HL-60/S4 treated with retinoic acid at 250 ng/mL for 4 days and 3 days (cell line): ENCODE data around the gene EGFL8.

ENCODE experiments used
- in situ Hi-C: fragments of 300-500 bp; cut with MboI; formaldehyde crosslinking; loops from 2 replicates; pipeline ENCODE4 v1.7.0; 2022; ENCODE audit warnings: low sequenced_read_pairs

The EGFL8 gene

DNA sequence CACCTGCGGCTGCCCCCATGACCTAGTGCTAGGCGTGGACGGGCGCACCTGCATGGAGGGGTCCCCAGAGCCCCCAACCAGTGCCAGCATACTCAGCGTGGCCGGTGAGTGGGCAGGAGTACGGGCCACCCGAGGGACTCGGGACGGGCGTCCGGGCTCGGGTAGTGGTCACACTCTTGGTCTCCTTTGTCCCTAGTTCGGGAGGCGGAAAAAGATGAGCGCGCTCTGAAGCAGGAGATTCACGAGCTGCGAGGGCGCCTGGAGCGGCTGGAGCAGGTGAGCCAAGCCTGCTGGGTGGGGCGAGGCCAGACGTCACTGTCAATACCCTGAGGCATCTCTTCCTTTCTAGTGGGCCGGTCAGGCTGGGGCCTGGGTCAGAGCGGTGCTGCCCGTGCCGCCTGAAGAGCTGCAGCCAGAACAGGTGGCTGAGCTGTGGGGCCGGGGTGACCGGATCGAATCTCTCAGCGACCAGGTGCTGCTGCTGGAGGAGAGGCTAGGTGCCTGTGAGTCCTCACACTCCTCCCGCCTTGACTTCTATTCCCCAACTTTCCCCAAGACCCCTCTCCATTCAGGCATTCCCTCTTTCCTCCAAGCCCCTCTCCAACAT is 2.9 kb downstream of the EGFL8 start:
- in situ Hi-C loops: no loop called here

DNA sequence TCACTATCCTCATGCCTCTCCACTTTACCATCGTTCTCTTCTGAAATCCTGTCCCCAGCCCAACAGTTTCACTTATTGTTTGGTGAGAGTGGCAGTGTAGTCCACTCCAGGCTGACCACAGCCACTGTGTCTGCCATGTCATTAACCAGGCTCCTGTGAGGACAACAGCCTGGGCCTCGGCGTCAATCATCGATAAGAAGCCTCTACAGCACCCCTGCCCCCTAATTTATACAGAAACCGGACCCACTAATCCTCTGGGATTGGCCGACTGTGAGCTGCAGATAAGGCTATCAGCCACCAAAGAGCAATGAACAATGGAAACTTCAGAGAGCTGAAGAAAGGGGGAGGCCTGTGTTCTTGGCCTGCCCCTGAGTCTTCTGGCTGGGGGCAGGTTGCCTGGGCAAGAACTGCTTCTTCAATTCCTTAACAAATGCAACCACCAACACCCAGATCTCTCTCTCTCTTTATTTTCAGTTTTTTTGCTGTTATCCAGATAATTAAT is 3.4 kb downstream of the EGFL8 start:
- in situ Hi-C loops: no loop called here

DNA sequence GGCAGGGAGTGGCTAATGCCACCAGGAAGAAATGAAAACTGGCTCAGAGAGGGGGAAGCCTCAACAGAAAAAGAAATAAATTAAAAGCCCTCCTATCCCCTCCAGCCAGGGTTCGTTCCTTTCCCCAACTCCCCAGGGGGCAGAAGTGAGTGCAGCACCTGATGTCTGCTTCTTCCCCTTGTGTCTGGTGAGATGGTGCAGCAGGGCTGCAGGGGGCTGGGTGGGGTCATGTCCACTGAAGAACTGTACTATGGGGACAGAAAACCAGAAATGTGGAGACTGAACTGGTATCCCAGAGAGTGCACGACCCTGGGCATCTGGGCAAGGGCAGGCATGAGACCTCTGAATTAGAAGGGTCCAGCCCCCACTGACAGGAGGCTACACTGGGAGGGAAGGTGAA is 4.0 kb downstream of the EGFL8 start:
- in situ Hi-C loops: no loop called here

DNA sequence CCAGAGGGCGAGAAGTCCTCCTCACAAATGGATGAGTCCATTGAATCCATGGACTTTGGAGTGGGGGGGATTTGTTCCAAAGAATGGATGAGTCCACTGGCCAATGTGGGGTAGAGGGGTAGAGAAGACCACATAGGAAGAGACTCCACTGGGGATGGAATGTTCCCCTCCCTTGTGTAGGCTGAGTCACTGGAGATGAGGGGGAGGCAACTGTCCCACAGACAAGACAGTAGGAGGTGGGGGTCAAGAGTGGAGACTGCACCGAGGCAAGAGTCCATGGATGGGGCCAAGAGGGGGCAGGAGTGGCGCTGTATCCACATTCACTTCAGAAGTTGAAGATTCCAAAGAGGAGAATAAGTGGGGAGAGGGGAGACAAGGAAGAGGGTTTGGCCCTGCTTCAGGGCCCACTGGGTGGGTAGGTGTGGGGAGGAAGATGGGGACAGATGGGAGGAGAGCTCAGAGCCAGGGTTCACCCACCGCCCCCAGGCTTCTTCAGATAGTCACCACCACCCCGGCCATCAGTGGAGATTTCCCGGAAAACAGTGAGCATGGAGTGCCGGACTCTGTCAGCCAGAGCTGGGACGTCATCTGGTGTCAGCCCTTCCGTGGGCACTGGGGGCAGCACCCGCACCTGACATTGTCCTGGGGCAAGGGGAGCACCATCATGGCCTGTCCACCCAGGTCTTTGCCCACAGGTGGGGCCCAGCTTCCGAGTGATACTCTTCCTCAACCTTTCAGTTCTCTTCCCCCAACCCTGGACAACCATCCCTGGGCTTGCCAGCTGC is 4.6 kb downstream of the EGFL8 start:
- in situ Hi-C loops: no loop called here

DNA sequence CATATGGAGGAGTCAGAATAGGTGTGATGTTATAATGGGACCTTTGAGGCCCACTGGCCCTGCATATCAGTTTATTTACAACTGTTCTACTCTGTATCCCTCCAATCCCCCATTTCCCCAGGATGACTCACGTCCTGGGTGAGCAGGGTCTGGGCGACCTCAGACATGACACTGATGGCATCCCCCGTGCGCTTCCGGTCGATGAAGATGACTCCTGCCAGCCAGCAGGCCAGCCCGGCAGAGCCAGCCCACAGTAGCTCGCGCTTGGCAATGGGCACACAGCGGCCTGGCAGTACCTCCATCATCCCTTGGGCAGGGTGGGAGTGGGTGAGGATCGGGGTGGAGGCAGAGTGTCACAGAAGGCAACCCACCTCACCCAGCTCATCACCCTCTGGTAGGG is 5.9 kb downstream of the EGFL8 start:
- in situ Hi-C loops: no loop called here

DNA sequence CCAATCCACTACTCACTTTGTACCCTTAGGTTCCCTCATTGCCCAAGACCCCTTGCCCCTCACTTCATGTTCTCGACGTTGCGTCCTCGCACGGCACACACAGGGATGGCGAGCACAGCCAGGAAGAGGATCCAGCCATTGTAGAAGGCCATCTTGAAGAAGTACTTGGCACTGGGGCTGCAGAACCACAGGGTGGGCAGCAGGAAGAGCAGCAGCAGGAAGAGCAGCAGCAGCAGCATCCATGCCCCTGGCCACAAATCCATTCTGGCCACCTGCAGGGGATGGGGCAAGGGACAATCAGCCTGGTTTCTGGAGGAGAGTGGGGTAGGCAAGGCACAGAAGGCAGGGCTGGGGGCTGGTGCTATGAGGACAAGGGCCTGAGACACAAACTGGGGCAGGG is 6.8 kb downstream of the EGFL8 start:
- in situ Hi-C loops: no loop called here

DNA sequence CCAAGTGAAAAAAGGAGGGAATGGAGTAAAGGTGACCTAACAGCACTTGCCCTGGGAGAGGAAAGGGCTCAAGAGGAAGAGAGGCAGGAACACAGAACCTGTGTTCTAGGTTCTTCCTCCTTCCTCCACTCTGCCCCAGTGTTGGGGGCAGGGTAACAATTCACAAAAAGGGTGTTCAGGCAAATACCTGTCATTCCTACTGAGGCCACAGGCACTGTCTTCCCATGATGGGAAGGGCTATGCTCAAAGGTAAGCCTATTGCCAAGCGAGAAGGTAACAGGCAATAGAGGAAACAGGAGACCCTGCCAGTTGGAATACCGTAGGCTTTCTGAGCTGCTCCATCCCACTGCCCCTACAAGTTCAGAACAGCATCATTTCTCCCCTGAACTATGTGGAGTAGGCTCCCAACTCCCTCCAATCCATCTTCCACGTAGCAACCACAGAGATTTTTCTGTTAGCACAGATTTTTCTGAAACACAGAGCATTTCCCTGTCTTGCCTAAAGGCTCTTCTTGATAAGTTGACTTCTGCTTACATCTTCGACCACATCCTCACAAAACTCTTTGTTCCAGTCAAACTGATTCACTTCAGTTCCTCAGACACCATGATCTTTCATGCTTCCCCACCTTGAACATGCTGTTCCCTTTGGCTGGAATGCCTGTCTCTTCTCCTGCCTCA is 8.8 kb downstream of the EGFL8 start:
- in situ Hi-C loops: no loop called here

DNA sequence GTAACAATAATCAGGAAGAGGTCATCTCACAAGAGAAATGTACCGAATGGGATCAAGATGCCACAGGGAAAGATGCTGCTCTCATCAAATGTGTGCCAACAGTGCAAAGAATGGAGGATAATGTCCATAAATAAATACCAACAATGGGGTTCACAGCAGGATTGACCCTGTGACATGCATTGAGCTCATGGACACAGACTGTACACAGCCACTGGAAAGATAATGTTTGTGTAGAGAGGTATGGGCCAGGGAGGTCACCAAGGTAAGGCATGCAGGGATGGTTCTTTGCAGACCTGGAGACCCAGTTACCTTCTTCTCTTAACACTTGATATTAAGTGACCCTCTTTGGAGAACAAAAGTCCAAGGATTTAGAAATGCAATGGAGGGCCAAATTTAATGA is 10.0 kb downstream of the EGFL8 start:
- in situ Hi-C loops: no loop called here

DNA sequence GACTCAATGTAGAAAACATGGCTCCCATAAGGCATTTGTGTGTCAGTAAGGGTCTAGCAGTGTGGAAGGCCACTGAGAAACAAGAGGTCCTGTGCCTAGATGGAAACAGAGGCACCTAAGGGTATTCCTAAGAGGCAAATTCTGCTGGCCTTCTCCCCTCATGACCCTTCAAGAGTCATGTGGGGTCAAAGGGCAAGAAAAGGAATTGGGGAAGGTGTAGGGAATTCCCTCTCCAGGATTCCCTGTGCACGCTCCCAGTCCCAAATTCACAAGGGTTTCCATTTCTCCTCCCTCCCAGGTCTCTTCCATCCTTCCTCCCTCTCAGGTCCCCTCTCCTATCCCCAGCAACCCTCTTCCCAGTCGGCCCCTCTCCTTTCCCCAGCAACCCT is 10.9 kb downstream of the EGFL8 start:
- in situ Hi-C loops: no loop called here

DNA sequence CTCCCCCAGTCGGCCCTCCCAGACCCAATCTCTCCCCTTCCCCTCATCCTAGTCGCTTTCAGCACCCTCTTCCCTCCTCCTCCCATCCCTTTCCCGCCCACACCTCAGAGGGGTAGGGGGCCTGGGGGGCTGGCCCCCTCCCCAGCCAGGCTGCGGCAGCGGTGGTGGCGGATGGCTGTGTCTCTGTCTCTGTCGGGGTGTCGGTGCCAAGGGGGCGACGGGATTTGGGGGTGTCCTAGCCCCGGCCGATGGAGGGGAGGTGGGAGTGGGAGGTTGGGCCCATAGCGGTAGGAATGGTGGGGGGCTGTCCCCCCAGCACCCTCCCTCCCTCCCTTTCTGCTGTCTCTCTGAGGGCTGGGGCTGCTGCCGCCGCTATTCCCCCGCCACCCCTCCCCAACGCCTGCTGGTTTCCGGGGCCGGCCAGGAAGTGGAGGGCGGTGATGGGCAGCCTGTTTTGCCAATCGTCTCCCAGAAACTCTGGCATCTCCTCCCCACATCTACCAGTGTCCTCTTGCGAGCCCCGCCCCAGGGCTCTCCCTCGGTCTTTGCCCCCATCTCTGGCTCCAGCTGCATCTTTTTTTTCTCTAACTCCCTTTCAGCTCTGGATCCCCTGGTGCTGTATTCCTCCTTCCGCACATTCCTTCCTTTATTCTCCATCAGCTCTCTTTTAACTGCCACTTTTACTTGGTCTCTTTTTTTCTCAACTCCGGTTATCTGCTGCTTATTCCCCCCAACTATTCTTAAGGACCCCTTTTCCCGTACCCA is 11.5 kb downstream of the EGFL8 start, which contains the start of gene AGPAT1:
TSS of gene AGPAT1 (minus strand) at position 374 of the 765 bp plus-strand sequence. CDS start 4,588 bp downstream, outside the sequence.
- in situ Hi-C loops: no loop called here

DNA sequence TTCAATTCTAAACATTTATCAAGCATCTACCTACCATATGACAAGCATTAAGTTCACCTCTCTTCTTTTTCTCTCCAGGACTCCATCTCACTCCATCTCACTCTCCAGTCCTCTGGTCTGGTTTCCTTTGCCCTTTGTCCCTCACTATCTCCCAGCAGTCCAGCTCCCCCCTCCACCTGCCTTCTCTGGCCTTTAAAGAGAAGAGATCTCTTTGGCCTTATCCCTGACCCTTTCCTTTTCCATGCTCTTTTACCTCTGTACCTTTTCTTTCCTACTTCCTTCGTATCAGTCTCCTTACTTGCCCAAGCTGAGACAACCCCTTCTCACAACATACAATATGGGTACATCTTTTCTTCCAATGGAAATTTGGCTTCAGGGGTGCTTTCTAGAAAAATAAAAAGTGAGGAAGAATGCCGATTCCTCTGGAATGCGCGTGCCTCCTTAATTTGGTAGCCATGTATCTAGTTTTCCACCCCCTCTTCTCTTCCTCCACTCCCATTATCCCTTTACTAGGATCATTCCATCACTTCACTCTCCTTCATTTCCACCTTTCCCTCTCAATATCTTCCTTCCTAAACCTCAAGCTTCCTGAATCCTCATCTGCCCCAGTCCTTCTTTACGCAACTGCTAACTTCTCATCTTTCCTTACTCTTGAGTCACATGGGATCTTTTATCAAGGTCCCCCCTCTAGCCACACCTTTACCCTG is 12.2 kb downstream of the EGFL8 start:
- in situ Hi-C loops: no loop called here

DNA sequence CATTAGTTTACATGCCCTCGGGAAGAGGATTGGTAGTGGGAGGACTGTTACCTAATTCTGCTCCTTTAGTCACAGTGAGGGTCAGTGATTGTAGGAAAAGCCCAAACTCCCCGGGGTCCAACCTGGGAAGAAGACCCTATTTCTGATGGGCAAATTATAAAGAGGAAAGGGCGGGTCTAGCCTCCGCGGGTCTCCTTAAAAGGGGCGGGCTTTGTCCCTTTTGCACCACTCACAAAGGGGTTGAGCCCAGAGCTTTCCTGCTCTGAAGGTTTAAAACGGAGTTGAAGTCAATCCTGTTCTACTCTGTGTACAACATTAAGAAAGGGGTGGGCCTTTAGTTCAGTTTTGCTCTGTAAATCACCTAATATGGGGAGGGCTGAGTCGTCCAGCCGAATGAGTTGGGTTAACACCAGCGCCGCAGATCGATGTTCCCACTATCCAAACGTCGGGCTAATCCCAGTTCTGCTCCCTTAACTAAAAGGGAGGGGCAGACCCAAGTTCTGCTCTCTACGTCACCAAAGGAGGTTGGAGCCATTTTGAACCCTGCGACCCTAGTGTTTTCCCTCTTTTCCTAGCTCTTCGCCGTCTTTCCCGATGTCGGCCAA is 12.9 kb downstream of the EGFL8 start:
- in situ Hi-C loops: no loop called here

DNA sequence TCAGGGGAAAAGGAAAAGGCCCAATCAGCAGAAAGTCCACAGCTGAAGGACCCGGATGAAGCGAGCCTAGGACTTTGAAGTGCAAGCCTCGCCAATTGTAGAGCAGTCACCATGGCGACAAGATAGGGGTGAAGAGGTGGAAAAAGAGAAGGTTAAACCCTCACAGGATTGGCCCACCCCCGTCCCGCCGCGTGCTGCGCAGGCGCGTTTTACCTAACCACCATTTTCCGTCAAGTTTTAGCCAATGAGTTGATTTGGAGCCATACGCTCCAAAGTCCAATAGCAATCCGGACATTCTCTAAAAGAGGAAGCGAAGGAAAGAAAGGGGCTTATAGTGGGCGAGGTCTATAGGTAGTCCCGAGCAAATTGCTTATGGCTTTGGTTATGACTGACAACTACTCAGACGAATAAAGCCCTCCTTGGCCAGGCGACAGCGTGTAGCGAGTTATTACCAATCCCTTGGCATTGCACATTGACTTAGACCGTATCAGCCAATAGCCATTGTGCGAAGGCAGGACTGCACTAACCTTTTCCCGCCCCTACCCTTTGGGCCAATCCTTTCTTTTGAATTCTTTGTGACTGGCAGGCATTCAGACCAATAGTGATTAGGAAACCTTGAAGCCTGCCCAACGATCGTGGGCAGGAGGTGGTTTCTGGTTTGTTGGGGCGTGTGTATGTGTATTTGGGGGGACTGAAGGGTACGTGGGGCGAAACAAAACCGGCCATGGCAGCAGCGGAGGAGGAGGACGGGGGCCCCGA is 13.6 kb downstream of the EGFL8 start, which contains the start of gene RNF5:
TSS of gene RNF5 (plus strand) at position 618 of the 759 bp plus-strand sequence. CDS start at position 725, 107 bp downstream.
- in situ Hi-C loops: no loop called here

DNA sequence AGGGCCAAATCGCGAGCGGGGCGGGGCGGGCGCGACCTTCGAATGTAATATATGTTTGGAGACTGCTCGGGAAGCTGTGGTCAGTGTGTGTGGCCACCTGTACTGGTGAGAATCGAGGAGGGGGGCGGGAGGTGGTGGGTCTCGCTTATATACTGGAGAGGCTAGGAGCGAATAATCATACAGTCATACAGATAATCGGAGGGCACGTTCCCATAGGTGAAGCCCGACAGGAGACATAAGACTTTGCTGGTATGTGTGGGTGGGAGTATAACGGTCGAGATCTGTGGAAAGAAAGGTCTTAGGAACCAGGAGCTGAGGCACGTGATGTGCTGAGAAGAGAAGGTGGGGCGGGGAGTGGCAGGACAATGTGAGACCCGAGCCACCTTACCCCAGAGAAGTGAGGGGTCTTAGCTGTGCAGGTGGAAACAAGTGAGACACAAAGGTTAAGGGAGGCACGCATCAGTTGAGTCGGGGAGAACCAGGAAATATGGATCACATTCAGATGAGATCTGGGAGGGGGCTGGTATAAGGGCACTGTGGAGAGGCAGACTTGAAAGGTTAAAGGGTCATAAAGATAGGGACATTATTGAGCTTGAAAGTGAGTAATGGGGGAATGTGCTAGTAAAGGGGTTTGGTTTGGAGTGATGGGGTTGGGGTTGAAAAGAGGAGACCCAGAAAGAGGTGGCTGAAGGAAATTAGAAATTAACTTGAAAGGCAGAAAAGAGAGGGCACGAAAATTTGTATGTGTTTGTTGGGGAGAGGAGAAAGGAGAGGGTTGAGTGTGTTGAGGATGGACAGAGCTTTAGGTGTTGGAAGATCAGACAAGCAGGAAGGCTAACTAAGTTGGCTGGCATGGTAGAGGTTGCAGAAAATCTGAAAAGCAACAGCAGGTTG is 14.4 kb downstream of the EGFL8 start:
- in situ Hi-C loops: no loop called here

DNA sequence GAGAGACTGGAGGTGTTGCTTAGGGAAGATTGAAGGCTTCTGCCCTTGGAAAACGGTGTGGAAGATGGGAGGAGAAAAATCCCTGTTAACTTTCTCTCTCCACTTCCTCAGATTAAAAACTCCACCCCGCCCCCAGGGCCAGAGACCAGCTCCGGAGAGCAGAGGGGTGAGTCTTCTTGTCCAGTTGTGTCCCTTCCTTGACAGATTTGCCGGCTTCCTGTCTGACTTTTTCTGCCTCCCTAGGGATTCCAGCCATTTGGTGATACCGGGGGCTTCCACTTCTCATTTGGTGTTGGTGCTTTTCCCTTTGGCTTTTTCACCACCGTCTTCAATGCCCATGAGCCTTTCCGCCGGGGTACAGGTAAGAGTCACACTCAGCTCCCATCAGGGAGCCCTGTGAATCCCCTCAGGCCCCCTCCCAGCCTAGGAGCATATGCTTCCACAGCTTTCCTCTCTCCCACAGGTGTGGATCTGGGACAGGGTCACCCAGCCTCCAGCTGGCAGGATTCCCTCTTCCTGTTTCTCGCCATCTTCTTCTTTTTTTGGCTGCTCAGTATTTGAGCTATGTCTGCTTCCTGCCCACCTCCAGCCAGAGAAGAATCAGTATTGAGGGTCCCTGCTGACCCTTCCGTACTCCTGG is 15.5 kb downstream of the EGFL8 start:
- in situ Hi-C loops: no loop called here

DNA sequence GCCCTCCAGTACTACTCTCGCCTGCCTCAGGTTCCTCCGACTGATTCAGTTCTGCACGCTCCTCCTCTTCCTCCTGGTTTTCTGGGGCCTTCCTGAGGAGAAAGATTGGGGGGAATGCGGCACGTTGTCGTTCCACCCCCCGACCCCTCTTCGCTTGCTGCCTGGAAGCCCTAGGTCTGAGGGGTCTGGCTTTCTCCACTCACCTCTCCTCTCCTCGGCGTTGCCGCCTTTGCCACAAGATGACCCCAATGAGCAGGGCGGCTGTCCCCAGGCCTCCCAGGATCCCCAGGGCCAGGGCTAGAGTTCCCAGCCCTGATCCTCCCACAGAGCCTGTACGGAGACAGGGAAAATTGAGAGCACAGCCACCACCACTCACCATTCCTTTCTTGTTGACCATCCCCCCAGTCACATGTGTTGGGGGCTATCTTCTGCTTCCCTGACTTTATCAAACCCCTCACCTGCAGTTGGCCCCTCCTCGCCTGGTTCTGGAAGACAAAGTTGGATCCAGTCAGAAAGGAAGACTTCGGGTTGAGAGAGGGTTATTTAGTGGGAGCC is 16.8 kb downstream of the EGFL8 start:
- in situ Hi-C loops: no loop called here

DNA sequence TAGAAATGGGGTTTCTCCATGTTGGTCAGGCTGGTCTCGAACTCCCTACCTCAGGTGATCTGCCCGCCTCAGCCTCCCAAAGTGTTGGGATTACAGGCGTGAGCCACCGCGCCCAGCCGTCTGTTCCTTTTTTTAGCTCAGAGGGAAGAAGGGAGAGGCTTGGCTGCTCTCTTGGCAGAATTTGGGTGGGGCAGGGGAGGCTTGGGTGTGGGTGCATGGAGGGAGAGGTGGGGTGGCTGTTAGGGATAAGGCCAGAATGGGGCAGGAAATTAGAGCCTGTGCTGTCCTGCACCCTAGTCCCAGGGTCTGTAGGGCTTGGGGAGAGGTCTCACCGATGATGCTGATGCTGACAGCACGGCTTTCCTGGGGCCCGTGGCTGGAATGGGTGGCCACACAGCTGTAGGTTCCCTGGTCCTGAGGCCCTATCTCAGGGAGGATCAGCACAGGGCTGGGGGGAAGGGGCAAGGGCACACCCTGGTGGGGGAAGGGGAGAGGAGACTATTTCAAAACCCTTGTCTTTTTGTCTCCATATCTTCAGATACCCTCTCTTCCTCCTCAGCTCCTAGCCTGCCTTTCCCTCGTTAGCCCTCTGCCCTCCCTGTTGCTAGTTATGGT is 17.6 kb downstream of the EGFL8 start:
- in situ Hi-C loops: no loop called here
